Caki2 (cell line): ENCODE results near the gene TTLL5. TPM values are rescaled to one million over a fixed set of nuclear protein-coding genes. Genes with fewer than 3 reads are reported as not detected.

Source experiments
- DNase-seq: peaks from one replicate; pipeline ENCODE4 v3.0.0-alpha.2; 2015; ENCODE audit warnings: low read depth
- in situ Hi-C: cut with HindIII; loops from 2 replicates; pipeline ENCODE4 v1.10.0; 2016; ENCODE audit warnings: low sequenced_read_pairs, low pct_unique_long_range_greater_than_20kb, mixed read lengths
- total RNA-seq: library from RNA; depleted of rRNA; stranded (reverse); fragments of >200 nt; shearing (Covaris generic); gene quantifications from 2 replicates; pipeline ENCODE4 v1.2.3, GENCODE V29; 2014; ENCODE audit warnings: low replicate concordance

The TTLL5 gene
- total RNA-seq, 1 experiment from 2014 or later = 35.3 TPM

DNA sequence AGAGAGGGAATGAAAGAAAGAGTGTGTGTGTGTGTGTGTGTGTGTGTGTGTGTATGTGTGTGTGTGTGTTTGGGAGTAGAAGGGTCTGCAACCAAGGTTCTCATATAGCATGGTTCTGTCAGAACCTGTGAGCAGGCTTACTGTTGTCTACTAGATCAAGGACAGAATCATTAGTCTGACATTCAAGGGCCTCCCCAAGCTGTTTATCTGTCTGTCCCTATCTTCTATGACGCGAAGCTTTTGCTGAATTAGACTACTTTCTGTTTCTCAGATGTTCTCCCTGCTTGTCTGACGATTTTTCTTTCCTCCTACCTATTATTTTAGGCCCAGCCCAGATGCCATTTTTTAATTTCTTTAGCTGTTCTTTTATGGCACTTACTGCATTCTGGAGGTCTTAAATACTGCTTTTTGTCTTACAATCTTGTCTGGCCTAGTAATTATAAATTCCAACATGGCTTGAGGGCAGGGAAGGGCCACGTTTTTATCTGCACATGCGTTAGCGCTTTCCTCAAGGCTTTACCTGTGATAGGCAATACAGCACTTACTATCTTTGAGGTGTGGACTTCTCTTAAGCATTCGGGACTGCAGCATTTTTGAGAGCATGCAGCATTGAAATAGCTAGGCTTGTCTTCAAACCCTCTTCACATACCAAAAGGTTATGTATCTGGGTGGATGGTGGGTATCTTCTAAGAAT is 150.2 kb downstream of the TTLL5 start:
- in situ Hi-C loops = no loop called here
- no peak for DNase-seq

GRCh38 chr14:75811872-75812499 is 150.9 kb downstream of the TTLL5 start:
- no peak for DNase-seq
- in situ Hi-C loops = no loop called here

- in situ Hi-C loops = no loop called here
Measured at GRCh38 chr14:75812622-75813021, 151.6 kb downstream of the TTLL5 start.

GRCh38 chr14:75820761-75821160 is 159.7 kb downstream of the TTLL5 start:
- no peak for DNase-seq
- in situ Hi-C loops = no loop called here

More at GRCh38 chr14:75812622-75813021, 151.6 kb downstream of the TTLL5 start:
- no peak for DNase-seq

DNA sequence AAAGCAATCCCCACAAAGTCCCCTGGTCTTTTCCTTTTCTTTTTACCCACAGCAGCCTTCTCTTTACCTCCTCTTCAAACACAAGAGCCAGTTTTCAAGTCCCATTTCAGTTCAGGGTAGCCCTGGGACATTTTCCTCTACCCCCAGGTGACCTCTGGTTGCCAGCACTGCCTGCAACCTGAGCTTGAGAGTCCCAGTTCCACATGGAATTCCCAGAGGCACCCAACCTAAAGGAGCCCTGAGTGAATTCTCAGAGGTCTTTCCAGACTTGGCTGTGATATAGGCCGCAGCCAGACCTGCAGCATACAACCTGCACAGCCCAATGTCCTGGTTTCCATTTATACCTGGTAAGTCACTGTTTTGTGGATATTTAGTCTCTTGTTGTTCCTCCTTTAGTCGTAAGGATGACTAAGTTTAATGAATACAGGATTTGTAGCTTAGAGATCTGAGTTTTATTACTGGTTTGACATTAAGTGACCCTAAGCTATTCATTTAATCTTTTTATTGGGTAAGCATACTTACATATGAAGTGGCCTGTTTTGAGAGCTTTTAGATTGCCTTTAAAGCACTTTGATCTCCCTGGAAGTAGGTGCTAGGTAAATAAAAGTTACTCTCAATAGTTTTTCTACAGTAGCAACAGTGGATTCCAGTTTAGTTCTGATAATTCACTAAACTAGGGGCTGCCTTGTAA is 160.9 kb downstream of the TTLL5 start:
- in situ Hi-C loops = no loop called here
- DNase-seq = peak; percentile 23

DNA sequence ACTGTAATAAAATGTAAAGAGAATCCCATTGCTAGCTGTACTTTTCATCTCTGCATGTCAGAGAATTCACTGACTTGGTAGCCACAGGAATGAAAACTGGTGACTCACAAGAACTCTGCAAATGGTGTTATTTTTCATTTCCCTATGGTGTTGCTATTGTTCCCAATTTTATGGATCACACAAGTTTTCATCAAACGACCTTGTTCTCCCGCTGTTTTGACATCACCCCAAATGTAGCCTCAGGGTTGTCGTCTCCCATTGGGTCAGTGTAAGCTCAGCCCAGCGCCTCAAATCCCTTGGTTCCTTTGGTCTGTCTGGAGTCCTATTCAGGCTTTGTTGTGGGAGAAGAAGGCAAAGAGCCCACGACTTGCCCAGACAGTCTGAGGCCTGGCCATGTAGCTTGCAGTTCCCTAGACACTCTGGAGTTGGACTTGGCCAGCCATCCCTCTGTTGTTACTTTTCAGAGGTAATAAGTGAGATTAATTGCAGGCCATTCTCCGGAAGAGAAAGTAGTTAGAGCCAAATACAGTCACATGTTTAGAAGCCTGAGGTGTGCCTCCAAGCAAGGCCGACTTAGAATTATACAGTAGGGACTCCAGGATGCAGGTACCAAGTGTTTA is 161.6 kb downstream of the TTLL5 start:
- in situ Hi-C loops = no loop called here
- DNase-seq = no peak

- DNase-seq = no peak
- in situ Hi-C loops = no loop called here
Measured at GRCh38 chr14:75823334-75823733, 162.3 kb downstream of the TTLL5 start.

DNA sequence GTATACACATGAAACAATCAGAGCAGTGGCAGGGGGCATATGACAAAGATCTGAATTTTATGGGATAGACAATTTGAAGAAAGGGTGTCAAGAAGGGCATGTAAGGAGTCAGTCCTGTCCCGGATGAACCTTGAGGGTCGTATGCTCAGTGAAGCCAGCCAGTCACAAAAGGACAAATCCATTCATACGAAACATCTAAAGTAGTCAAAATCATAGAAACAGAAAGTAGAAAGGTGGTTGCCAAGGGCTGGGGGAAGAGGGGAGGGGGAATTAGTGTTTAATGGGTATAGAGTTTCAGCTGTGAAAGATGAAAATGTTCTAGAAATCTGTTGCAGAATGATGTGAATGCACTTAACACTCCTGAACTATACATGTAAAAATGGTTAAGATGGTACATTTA is 163.3 kb downstream of the TTLL5 start:
- in situ Hi-C loops = no loop called here
- DNase-seq = no peak

DNA sequence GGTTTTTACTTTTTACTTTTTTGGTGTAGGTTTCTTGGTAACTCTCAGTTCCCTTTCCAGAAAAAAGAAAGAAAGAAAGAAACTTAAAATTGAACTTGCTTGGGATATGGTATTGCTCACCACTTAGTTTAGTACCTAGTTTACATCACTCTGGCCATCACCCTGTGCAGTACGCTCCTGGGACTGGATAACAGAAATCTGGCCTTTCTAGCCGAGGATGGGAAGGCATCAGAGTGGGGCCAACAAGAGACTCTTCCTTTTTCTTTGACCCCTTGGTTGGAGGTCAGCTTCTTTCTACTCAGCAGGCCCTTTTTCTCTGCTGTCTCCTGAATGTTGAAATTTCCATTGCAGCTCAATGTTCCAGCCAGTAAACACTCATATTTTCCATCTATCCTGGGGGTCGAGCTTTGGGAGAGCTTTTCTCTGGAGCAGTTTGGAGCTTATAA is 164.1 kb downstream of the TTLL5 start:
- in situ Hi-C loops = no loop called here
- no peak for DNase-seq

- in situ Hi-C loops = no loop called here
- DNase-seq = no peak
Measured at GRCh38 chr14:75826599-75826998, 165.6 kb downstream of the TTLL5 start.

DNA sequence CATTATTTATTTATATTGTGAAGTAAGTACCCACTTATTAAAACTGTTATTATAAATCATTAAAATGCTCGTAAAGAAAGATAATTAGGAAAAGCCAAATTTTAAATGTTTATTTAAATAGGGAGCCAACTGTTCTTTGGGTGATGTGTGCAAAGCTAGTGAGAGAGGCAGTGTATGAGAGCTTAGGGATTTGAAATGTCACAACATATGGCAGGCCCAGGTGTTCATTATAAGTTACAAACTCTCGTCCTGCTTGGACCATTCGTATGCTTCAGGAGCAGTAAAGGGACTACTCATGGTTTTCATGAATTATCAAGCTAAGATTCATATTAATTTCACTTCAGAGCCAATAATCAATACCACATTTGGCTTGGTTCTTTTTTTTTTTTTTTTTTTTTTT is 166.3 kb downstream of the TTLL5 start:
- DNase-seq = no peak
- in situ Hi-C loops = no loop called here

GRCh38 chr14:75829316-75829715 is 168.3 kb downstream of the TTLL5 start:
- in situ Hi-C loops = no loop called here
- no peak for DNase-seq

DNA sequence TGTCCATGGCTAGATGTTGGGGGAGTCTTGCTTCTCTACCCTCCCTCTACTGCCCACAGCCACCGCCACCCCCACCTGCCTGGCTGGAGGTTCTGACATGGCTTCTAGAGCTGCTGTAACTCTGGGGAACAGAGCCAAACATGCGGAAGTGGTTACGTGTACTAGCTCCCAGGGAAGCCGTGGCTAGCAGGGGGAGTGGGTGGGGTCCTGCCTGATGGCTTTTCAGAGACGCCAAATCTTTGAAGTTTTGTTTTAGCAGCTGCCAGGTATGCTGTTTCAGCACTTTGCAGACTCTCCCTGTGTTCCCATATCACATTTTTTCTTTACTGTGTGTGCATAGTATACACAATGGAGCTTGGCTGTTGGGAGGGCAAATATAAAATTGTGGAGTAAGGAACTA is 170.4 kb downstream of the TTLL5 start:
- in situ Hi-C loops = no loop called here
- no peak for DNase-seq

DNA sequence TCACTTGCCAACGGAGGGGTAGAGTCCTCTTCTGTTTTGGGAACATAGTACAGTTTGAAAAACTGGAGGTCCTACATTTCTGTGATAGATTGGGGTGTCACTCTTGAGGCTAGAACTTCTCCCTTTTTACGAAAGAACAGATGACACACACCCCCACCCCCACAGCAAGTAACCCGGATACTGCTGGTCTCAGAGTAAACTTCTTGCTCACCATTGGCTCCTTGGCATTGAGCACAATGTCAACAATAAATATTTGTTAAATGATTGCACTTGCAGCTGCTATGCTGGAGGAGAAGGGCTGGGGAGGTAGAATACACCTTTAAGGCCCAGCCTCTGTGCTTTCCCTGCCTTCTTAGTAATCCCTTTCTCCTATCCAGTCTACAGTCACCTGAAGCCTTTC is 170.9 kb downstream of the TTLL5 start:
- in situ Hi-C loops = no loop called here
- no peak for DNase-seq

GRCh38 chr14:75832621-75833297 is 171.7 kb downstream of the TTLL5 start:
- DNase-seq = no peak
- in situ Hi-C loops = no loop called here

DNA sequence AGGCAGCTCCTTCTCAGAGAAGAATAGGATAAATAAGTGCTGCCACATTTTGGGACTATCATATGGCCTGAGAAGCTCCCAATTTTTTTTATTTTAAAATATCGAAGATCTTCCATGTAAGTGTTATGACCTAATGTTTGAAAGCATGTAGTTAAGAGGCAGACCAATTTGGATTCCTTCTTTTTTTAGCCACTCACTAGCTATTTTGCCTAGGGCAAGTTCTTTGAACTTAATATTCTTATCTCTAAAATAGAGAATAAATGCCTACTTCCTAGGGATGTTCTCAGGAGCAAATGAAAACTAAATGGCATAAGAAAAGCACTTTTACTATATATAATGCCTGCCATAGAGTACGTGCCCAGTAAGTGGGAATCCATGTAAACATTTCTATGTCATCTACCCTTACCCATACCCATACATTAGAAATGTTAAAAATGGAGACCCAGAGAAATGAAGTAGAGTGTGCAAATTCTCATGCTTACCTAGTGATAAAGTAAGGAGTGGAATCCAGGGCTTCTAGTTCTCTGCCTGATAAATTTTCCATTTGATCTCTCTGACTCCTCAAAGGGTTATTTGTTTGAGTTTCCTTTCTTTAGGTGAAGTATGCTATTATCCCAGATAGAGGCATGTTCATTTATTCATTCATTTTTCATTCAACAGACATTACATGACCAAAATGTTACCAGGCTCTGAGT is 172.4 kb downstream of the TTLL5 start:
- no peak for DNase-seq

DNA sequence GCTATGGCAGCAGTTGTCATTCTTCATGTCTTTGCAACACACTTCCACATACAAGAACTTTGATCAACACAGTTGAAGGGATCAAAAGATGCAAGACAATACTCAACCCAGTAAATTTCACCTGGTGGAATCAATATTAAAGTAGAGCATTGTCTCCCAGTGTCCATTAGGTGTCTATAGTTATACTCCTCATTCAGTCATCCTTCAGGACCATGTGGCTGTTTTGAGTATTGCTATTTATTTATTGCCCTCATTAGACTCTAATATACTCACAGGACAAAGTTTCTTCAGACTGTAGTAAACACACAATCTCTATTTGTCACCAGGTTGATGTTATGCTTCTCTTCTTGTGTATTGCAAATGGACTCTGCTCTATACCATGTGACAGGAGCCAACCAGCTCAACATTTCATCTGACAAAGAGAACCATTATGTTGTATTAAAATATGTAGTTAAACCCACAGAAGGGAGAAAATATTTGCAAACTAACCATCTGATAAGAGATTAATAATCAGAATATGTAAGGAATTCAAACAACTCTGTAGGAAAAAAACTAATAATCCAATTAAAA is 174.2 kb downstream of the TTLL5 start:
- no peak for DNase-seq
- in situ Hi-C loops = no loop called here

More for the DNA sequence above, 172.4 kb downstream of the TTLL5 start:
- in situ Hi-C loops = no loop called here

- no peak for DNase-seq
- in situ Hi-C loops = no loop called here
Measured at GRCh38 chr14:75835737-75836136, 174.7 kb downstream of the TTLL5 start.
